ENCODE measurements around the gene MAPK10.
A peak's percentile ranks its signal among the peaks of the same experiment; 100 is the strongest.

Gene MAPK10

DNA sequence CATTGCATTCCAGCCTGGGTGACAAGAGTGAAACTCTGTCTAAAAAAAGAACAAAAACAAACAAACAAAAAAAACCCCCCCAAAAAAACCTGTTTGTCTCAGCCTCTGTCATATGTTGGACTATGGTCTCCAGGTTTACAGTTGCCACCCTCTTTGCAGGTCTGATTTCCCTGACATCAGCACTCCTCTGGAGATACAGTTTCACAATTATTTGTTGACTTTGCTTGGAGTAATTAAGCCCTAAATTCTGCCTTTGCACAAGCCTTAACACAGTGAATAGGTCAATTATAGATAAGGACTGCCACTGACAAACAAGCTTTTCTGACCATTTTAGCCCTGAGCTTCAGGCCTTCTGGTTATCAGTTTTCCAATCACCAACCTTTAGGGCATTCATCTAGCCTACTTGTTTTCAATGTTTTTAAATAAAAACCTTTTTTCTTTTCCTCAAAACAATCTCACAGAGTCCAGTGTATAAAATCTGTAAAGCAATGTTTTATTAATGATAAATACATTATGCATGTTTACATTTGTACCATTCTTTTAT, 20.4 kb upstream of the MAPK10 start (continued):
- TF ChIP-seq, protein P1, sequence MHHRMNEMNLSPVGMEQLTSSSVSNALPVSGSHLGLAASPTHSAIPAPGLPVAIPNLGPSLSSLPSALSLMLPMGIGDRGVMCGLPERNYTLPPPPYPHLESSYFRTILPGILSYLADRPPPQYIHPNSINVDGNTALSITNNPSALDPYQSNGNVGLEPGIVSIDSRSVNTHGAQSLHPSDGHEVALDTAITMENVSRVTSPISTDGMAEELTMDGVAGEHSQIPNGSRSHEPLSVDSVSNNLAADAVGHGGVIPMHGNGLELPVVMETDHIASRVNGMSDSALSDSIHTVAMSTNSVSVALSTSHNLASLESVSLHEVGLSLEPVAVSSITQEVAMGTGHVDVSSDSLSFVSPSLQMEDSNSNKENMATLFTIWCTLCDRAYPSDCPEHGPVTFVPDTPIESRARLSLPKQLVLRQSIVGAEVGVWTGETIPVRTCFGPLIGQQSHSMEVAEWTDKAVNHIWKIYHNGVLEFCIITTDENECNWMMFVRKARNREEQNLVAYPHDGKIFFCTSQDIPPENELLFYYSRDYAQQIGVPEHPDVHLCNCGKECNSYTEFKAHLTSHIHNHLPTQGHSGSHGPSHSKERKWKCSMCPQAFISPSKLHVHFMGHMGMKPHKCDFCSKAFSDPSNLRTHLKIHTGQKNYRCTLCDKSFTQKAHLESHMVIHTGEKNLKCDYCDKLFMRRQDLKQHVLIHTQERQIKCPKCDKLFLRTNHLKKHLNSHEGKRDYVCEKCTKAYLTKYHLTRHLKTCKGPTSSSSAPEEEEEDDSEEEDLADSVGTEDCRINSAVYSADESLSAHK (tag by site-specific recombination; IDR thresholded peaks at IDR 0.05) = no peak
- no peak for TF ChIP-seq ZNF354C (tag by site-specific recombination; IDR thresholded peaks at IDR 0.05; ENCODE audit: borderline replicate concordance, low read depth)
- TF ChIP-seq OSR2 (tag by site-specific recombination; IDR thresholded peaks at IDR 0.05) = no peak
- TF ChIP-seq, protein P2, sequence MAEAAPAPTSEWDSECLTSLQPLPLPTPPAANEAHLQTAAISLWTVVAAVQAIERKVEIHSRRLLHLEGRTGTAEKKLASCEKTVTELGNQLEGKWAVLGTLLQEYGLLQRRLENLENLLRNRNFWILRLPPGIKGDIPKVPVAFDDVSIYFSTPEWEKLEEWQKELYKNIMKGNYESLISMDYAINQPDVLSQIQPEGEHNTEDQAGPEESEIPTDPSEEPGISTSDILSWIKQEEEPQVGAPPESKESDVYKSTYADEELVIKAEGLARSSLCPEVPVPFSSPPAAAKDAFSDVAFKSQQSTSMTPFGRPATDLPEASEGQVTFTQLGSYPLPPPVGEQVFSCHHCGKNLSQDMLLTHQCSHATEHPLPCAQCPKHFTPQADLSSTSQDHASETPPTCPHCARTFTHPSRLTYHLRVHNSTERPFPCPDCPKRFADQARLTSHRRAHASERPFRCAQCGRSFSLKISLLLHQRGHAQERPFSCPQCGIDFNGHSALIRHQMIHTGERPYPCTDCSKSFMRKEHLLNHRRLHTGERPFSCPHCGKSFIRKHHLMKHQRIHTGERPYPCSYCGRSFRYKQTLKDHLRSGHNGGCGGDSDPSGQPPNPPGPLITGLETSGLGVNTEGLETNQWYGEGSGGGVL (tag by site-specific recombination; IDR thresholded peaks at IDR 0.05) = peak; percentile 25; the same call in 1 of the 2 replicates
- TF ChIP-seq ZBTB20 (tag by site-specific recombination; IDR thresholded peaks at IDR 0.05) = no peak
- no peak for TF ChIP-seq ZNF548 (tag by site-specific recombination; IDR thresholded peaks at IDR 0.05)
- TF ChIP-seq, protein P3, sequence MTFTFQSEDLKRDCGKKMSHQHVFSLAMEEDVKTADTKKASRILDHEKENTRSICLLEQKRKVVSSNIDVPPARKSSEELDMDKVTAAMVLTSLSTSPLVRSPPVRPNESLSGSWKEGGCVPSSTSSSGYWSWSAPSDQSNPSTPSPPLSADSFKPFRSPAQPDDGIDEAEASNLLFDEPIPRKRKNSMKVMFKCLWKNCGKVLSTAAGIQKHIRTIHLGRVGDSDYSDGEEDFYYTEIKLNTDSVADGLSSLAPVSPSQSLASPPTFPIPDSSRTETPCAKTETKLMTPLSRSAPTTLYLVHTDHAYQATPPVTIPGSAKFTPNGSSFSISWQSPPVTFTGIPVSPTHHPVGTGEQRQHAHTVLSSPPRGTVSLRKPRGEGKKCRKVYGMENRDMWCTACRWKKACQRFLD (tag by site-specific recombination; IDR thresholded peaks at IDR 0.05) = no peak
- no peak for TF ChIP-seq BCL11B (tag by site-specific recombination; IDR thresholded peaks at IDR 0.05; ENCODE audit: low read depth)
- TF ChIP-seq ZNF311 (tag by site-specific recombination; IDR thresholded peaks at IDR 0.05; ENCODE audit: borderline replicate concordance) = no peak
- peak; percentile 30; the same call in 1 of the 2 replicates for TF ChIP-seq ZNF335 (tag by site-specific recombination; conservative IDR thresholded peaks at IDR 0.05)
- TF ChIP-seq ZNF560 (tag by site-specific recombination; IDR thresholded peaks at IDR 0.05; ENCODE audit: borderline replicate concordance) = no peak

DNA sequence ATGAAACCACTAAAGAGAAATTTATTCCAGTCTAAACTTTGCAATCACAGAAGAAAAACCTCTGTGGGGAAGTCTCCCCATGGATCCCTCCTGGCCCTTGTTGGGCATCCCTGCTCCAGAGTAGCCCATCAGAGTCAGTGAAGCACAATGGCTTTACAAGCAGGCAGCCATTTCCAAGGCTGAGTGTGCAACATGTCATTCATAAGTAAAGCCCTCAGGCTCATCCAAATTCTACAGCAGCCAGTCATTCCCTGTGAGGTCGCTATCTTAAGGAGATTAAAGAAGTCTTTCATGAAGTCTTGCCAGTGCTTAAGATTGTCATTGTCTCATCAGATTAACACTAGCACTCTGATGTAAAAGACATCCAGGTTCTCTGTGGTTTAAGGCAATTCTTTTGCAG, 17.0 kb upstream of the MAPK10 start:
- H3K9me3 ChIP-seq (ENCODE audit: control insufficient read depth, insufficient read depth, low read depth, low read length) = no peaks in the 10 kb centered on the region
- H3K4me1 ChIP-seq (ENCODE audit: control insufficient read depth, insufficient read depth, low read length) = no peaks in the 10 kb centered on the region
- ChIA-PET POLR2A (no interaction called here), CTCF (no interaction called here)
- no peak overlapping the region for H3K4me3 ChIP-seq (ENCODE audit: low read depth, low read length)
- H3K36me3 ChIP-seq (ENCODE audit: control insufficient read depth in 2 of 2, insufficient read depth in 1 of 2, low read length in 2 of 2) = no peaks in the 10 kb centered on the region
- no peak overlapping the region for H3K27ac ChIP-seq (ENCODE audit: extremely low read depth, low read depth, low read length)
- TF ChIP-seq ZNF335 (tag by site-specific recombination; conservative IDR thresholded peaks at IDR 0.05) (no peak), ZNF555 (tag by site-specific recombination; conservative IDR thresholded peaks at IDR 0.05) (no peak), ZNF776 (tag by site-specific recombination; IDR thresholded peaks at IDR 0.05; ENCODE audit: borderline replicate concordance) (no peak), ZNF791 (tag by site-specific recombination; IDR thresholded peaks at IDR 0.05) (no peak), ZNF354C (tag by site-specific recombination; IDR thresholded peaks at IDR 0.05; ENCODE audit: borderline replicate concordance, low read depth) (no peak), ZBTB20 (tag by site-specific recombination; IDR thresholded peaks at IDR 0.05) (no peak), ZSCAN16 (tag by site-specific recombination; IDR thresholded peaks at IDR 0.05) (no peak), ZNF549 (tag by site-specific recombination; IDR thresholded peaks at IDR 0.05) (no peak), ZSCAN23 (tag by site-specific recombination; IDR thresholded peaks at IDR 0.05) (no peak), ZNF473 (tag by site-specific recombination; IDR thresholded peaks at IDR 0.05) (no peak), ZNF221 (tag by site-specific recombination; IDR thresholded peaks at IDR 0.05; ENCODE audit: borderline replicate concordance) (no peak), ZNF341 (tag by site-specific recombination; IDR thresholded peaks at IDR 0.05; ENCODE audit: low read depth) (no peak), REPIN1 (tag by site-specific recombination; IDR thresholded peaks at IDR 0.05; ENCODE audit: low read depth) (no peak), ZNF112 (tag by site-specific recombination; IDR thresholded peaks at IDR 0.05) (no peak), ZNF670 (tag by site-specific recombination; IDR thresholded peaks at IDR 0.05; ENCODE audit: low read depth) (no peak), ZBTB48 (tag by site-specific recombination; IDR thresholded peaks at IDR 0.05) (no peak)
- TF ChIP-seq, protein P4, sequence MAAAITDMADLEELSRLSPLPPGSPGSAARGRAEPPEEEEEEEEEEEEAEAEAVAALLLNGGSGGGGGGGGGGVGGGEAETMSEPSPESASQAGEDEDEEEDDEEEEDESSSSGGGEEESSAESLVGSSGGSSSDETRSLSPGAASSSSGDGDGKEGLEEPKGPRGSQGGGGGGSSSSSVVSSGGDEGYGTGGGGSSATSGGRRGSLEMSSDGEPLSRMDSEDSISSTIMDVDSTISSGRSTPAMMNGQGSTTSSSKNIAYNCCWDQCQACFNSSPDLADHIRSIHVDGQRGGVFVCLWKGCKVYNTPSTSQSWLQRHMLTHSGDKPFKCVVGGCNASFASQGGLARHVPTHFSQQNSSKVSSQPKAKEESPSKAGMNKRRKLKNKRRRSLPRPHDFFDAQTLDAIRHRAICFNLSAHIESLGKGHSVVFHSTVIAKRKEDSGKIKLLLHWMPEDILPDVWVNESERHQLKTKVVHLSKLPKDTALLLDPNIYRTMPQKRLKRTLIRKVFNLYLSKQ (tag by site-specific recombination; IDR thresholded peaks at IDR 0.05; ENCODE audit: borderline replicate concordance) = no peak
- TF ChIP-seq, protein P2 (tag by site-specific recombination; IDR thresholded peaks at IDR 0.05) = no peak
- TF ChIP-seq, protein P5, sequence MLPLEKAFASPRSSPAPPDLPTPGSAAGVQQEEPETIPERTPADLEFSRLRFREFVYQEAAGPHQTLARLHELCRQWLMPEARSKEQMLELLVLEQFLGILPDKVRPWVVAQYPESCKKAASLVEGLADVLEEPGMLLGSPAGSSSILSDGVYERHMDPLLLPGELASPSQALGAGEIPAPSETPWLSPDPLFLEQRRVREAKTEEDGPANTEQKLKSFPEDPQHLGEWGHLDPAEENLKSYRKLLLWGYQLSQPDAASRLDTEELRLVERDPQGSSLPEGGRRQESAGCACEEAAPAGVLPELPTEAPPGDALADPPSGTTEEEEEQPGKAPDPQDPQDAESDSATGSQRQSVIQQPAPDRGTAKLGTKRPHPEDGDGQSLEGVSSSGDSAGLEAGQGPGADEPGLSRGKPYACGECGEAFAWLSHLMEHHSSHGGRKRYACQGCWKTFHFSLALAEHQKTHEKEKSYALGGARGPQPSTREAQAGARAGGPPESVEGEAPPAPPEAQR (tag by site-specific recombination; IDR thresholded peaks at IDR 0.05) = no peak

All from HEK293 (cell line).